Liver (tissue), 9 donors: Measurements from ENCODE around the gene GPR146. TPM values are rescaled to one million over a fixed set of nuclear protein-coding genes. Genes with fewer than 3 reads are reported as not detected.

Source experiments
- DNase-seq: peaks from one replicate; pipeline ENCODE4 v3.0.0-alpha.2; 2017; ENCODE audit warnings: low spot score
- H3K27ac ChIP-seq, 2 donors: one replicate each; pipeline ENCODE4 v1.7.0; 2013; ENCODE audit warnings: inconsistent platforms in 2 of 2, low read length in 2 of 2, control low read depth in 1 of 2, low read depth in 1 of 2, mild to moderate bottlenecking in 1 of 2
- H3K27me3 ChIP-seq, 4 donors: one replicate each; pipeline versions ENCODE4 v1.6.1 to v1.7.0; 2013; ENCODE audit warnings: low read length in 3 of 4, inconsistent platforms in 1 of 4, mild to moderate bottlenecking in 1 of 4, moderate library complexity in 1 of 4; ENCODE audit not compliant: control insufficient read depth in 4 of 4, insufficient read depth in 4 of 4
- H3K36me3 ChIP-seq, 4 donors: one replicate each; pipeline versions ENCODE4 v1.6.1 to v1.7.0; 2013; ENCODE audit warnings: low read length in 3 of 4, mild to moderate bottlenecking in 3 of 4, low read depth in 1 of 4, moderate library complexity in 1 of 4; ENCODE audit not compliant: control insufficient read depth in 4 of 4, insufficient read depth in 3 of 4
- H3K4me1 ChIP-seq, 4 donors: one replicate each; pipeline versions ENCODE4 v1.6.1 to v1.7.0; 2013; ENCODE audit warnings: low read length in 3 of 4, mild to moderate bottlenecking in 3 of 4, moderate library complexity in 1 of 4; ENCODE audit not compliant: control insufficient read depth in 4 of 4, insufficient read depth in 4 of 4
- H3K4me3 ChIP-seq, 3 donors: one replicate each; pipeline versions ENCODE4 v1.6.1 to v1.7.0; 2013; ENCODE audit warnings: low read length in 3 of 3, control low read depth in 1 of 3, low read depth in 1 of 3, mild to moderate bottlenecking in 1 of 3
- H3K9ac ChIP-seq, 2 donors: one replicate each; pipeline ENCODE4 v1.7.0; 2013; ENCODE audit warnings: low read length in 2 of 2, mild to moderate bottlenecking in 2 of 2, moderate library complexity in 2 of 2, control low read depth in 1 of 2, low read depth in 1 of 2
- H3K9me3 ChIP-seq, 4 donors: one replicate each; pipeline versions ENCODE4 v1.6.1 to v1.7.0; 2013; ENCODE audit warnings: low read length in 3 of 4; ENCODE audit not compliant: control insufficient read depth in 4 of 4
- EGR1 ChIP-seq, 2 donors: IDR thresholded peaks; 2 replicates each; pipeline ENCODE4 v1.6.1; 2016 to 2018; ENCODE audit warnings: antibody characterized with exemption in 2 of 2, low read depth in 2 of 2
- FOXA1 ChIP-seq: IDR thresholded peaks from 2 replicates; pipeline ENCODE4 v1.6.1; 2016; ENCODE audit warnings: antibody characterized with exemption
- HNF4A ChIP-seq, 2 donors: conservative IDR thresholded peaks; 2 replicates each; pipeline ENCODE4 v1.6.1; 2016; ENCODE audit warnings: antibody characterized with exemption in 2 of 2, mild to moderate bottlenecking in 2 of 2
- WGBS: extraction: QIAGEN DNeasy Blood & Tissue Kit; methylation state at CpG from one replicate; pipeline ENCODE4 v1.1.7; 2013; 5-methylcytosine and 5-hydroxymethylcytosine counted together
- polyA plus RNA-seq, 2 donors: library from polyadenylated mRNA; stranded (reverse) in 1 of 2; unstranded in 1 of 2; fragments of 200-250 nt in 1 of 2; fragments of >200 nt in 1 of 2; fragmentation: Nextera tagmentation in 1 of 2; extraction: Ambion mirVana in 1 of 2; gene quantifications; one replicate each; pipeline versions ENCODE4 v1.2.1 to v1.2.3, GENCODE V29; 2013 to 2015
- total RNA-seq, 2 donors: library from RNA; depleted of rRNA; stranded (reverse); fragments of >200 nt; gene quantifications; one replicate each; pipeline ENCODE4 v1.2.3, GENCODE V29; 2014
- TF ChIP-seq, protein P1 (sequence below): IDR thresholded peaks from 2 replicates; pipeline ENCODE4 v1.6.1; 2016; ENCODE audit warnings: antibody characterized with exemption
- TF ChIP-seq, protein P2 (sequence below): IDR thresholded peaks from 2 replicates; pipeline ENCODE4 v1.6.1; 2016; ENCODE audit warnings: antibody characterized with exemption
- TF ChIP-seq, protein P3 (sequence below): fragments of 150-350 bp; IDR thresholded peaks from 2 replicates; pipeline ENCODE4 v1.5.1; 2017; ENCODE audit warnings: improper control_type of control experiment, low read depth, low read length; ENCODE audit not compliant: missing input control
- TF ChIP-seq, protein P4 (sequence below): IDR thresholded peaks from 2 replicates; pipeline ENCODE4 v1.6.1; 2016; ENCODE audit warnings: antibody characterized with exemption, mild to moderate bottlenecking
- donor health status: healthy.
- donor health status: healthy.
- donor health status: healthy.
- donor health status: healthy.
- donor health status: healthy.

The GPR146 gene
- total and polyA plus RNA-seq, 4 donors, result 15.5 to 33.5 (median 26.7) TPM

DNA sequence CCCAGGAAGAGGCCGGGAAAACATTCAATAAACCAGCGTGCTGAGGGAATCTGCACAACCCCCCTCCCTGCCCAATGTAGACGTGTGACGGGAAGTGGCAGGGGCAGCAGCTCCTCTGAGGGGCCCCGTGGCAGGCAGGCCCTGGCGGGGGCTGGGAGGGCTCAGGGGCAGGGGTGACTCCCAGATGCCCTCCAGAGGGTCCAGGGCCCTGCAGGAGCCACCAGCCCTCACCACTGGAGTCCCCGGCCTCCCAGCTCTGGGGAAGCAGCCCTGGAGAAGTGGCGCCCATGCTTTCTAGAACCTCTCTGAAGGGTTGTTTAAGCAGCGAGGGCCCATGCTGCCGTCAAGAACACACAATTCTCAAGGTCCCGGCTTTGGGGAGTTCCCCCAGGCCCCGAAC lies 35.2 kb downstream of the GPR146 start:
- H3K27me3 ChIP-seq, result no peaks in the 10 kb centered on the region
- no peaks in the 10 kb centered on the region for H3K36me3 ChIP-seq
- H3K9ac ChIP-seq, result no peak overlapping the region
- H3K9me3 ChIP-seq, result no peaks in the 10 kb centered on the region
- H3K4me3 ChIP-seq, result no peak overlapping the region
- no peak for TF ChIP-seq HNF4A (conservative IDR thresholded peaks at IDR 0.05)
- TF ChIP-seq, protein P1, sequence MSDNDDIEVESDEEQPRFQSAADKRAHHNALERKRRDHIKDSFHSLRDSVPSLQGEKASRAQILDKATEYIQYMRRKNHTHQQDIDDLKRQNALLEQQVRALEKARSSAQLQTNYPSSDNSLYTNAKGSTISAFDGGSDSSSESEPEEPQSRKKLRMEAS, result no peak
- TF ChIP-seq, protein P2, sequence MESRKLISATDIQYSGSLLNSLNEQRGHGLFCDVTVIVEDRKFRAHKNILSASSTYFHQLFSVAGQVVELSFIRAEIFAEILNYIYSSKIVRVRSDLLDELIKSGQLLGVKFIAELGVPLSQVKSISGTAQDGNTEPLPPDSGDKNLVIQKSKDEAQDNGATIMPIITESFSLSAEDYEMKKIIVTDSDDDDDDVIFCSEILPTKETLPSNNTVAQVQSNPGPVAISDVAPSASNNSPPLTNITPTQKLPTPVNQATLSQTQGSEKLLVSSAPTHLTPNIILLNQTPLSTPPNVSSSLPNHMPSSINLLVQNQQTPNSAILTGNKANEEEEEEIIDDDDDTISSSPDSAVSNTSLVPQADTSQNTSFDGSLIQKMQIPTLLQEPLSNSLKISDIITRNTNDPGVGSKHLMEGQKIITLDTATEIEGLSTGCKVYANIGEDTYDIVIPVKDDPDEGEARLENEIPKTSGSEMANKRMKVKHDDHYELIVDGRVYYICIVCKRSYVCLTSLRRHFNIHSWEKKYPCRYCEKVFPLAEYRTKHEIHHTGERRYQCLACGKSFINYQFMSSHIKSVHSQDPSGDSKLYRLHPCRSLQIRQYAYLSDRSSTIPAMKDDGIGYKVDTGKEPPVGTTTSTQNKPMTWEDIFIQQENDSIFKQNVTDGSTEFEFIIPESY, result no peak
- H3K27ac ChIP-seq, result no peak overlapping the region
- 94% methylated on average over 12 of the region's 12 CpGs for WGBS
- DNase-seq, result no peak
- no peaks in the 10 kb centered on the region for H3K4me1 ChIP-seq

DNA sequence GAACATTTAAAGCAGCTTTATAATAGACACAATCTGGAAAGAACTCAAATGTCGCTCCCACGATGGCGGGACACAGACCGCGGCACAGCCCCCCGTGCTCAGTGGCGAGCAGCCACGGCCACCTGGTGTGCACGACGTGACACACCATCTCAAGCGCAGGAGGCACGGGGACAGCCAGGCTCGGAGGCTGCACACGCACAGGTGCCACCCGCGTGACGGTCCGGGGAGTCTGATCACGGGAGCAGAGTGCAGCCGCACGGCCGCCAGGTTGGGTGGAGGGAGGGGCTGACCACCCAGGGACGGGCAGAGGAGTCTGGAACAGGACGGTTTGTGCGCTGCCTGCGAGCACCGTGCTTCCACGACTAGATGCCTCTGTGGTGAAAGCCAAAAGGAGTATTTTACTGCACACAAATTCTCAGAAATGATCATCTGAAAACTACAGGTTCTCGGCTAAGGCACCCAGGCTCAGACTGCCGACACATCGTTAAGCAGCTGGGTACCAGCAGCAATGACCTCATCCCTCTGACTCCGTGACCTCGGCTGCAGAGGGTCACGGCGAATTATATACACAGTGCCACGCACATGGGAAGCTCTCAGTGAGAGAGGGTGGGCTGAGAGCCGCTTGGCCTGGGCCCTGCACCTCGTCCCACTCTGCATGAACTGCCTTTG lies 36.0 kb downstream of the GPR146 start:
- Histone ChIP-seq H3K27ac (no peak overlapping the region), H3K4me3 (no peak overlapping the region), H3K9me3 (no peaks in the 10 kb centered on the region), H3K9ac (no peak overlapping the region), H3K36me3 (no peaks in the 10 kb centered on the region), H3K4me1 (no peaks in the 10 kb centered on the region), H3K27me3 (no peaks in the 10 kb centered on the region)
- DNase-seq, result no peak
- WGBS, result 85% methylated on average over 38 of the region's 38 CpGs
- TF ChIP-seq, protein P3, sequence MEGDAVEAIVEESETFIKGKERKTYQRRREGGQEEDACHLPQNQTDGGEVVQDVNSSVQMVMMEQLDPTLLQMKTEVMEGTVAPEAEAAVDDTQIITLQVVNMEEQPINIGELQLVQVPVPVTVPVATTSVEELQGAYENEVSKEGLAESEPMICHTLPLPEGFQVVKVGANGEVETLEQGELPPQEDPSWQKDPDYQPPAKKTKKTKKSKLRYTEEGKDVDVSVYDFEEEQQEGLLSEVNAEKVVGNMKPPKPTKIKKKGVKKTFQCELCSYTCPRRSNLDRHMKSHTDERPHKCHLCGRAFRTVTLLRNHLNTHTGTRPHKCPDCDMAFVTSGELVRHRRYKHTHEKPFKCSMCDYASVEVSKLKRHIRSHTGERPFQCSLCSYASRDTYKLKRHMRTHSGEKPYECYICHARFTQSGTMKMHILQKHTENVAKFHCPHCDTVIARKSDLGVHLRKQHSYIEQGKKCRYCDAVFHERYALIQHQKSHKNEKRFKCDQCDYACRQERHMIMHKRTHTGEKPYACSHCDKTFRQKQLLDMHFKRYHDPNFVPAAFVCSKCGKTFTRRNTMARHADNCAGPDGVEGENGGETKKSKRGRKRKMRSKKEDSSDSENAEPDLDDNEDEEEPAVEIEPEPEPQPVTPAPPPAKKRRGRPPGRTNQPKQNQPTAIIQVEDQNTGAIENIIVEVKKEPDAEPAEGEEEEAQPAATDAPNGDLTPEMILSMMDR, result no peak
- TF ChIP-seq HNF4A (conservative IDR thresholded peaks at IDR 0.05) (peak in 1 of 2 donors; percentile 12), EGR1 (IDR thresholded peaks at IDR 0.05; ENCODE audit: low read depth in 2 of 2) (no peak)

DNA sequence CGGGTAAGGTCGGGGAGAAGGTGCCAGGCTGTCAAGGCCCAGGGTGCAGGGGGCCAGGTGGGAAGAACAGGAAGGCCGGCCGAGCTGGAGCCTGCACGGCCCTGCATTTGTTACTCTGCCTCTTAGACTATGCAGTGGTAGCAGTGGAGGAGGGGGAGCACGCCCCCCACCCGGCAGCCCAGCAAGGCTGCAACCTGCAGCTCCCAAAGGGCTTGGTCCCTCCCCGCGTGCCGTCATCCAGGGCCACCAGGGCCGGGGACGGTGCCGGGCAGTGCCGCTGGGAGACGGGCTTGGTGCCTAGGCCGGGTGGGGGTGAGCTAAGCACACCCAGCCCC lies 36.5 kb downstream of the GPR146 start:
- no peaks in the 10 kb centered on the region for H3K4me1 ChIP-seq
- H3K9ac ChIP-seq, result no peak overlapping the region
- WGBS, result 92% methylated on average over 16 of the region's 16 CpGs
- H3K27ac ChIP-seq, result no peak overlapping the region
- H3K36me3 ChIP-seq, result no peaks in the 10 kb centered on the region
- TF ChIP-seq, protein P4, sequence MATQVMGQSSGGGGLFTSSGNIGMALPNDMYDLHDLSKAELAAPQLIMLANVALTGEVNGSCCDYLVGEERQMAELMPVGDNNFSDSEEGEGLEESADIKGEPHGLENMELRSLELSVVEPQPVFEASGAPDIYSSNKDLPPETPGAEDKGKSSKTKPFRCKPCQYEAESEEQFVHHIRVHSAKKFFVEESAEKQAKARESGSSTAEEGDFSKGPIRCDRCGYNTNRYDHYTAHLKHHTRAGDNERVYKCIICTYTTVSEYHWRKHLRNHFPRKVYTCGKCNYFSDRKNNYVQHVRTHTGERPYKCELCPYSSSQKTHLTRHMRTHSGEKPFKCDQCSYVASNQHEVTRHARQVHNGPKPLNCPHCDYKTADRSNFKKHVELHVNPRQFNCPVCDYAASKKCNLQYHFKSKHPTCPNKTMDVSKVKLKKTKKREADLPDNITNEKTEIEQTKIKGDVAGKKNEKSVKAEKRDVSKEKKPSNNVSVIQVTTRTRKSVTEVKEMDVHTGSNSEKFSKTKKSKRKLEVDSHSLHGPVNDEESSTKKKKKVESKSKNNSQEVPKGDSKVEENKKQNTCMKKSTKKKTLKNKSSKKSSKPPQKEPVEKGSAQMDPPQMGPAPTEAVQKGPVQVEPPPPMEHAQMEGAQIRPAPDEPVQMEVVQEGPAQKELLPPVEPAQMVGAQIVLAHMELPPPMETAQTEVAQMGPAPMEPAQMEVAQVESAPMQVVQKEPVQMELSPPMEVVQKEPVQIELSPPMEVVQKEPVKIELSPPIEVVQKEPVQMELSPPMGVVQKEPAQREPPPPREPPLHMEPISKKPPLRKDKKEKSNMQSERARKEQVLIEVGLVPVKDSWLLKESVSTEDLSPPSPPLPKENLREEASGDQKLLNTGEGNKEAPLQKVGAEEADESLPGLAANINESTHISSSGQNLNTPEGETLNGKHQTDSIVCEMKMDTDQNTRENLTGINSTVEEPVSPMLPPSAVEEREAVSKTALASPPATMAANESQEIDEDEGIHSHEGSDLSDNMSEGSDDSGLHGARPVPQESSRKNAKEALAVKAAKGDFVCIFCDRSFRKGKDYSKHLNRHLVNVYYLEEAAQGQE, result no peak
- TF ChIP-seq FOXA1, result no peak
- no peaks in the 10 kb centered on the region for H3K27me3 ChIP-seq
- DNase-seq, result no peak
- no peaks in the 10 kb centered on the region for H3K9me3 ChIP-seq
- no peak overlapping the region for H3K4me3 ChIP-seq
